T47D (cell line): ENCODE results near the gene CCDC57.
"Not testable (repeated sequence)": the region's sequence is repeated elsewhere in the genome, so short reads cannot be mapped to it uniquely, and the experiment has no call there.

Experiments
- DNase-seq, 2 experiments: peaks; one replicate each; pipeline versions ENCODE4 v3.0.0 to v3.0.0-alpha.2; 2011 to 2012; ENCODE audit warnings: low read depth in 1 of 2, low spot score in 1 of 2
- JUND ChIP-seq: IDR thresholded peaks from 2 replicates; pipeline ENCODE4 v1.6.1; 2012; ENCODE audit warnings: low read depth
- in situ Hi-C: cut with HindIII; loops from 2 replicates; pipeline ENCODE4 v1.10.0; 2016; ENCODE audit warnings: low sequenced_read_pairs, low pct_unique_long_range_greater_than_20kb

The CCDC57 gene

DNA sequence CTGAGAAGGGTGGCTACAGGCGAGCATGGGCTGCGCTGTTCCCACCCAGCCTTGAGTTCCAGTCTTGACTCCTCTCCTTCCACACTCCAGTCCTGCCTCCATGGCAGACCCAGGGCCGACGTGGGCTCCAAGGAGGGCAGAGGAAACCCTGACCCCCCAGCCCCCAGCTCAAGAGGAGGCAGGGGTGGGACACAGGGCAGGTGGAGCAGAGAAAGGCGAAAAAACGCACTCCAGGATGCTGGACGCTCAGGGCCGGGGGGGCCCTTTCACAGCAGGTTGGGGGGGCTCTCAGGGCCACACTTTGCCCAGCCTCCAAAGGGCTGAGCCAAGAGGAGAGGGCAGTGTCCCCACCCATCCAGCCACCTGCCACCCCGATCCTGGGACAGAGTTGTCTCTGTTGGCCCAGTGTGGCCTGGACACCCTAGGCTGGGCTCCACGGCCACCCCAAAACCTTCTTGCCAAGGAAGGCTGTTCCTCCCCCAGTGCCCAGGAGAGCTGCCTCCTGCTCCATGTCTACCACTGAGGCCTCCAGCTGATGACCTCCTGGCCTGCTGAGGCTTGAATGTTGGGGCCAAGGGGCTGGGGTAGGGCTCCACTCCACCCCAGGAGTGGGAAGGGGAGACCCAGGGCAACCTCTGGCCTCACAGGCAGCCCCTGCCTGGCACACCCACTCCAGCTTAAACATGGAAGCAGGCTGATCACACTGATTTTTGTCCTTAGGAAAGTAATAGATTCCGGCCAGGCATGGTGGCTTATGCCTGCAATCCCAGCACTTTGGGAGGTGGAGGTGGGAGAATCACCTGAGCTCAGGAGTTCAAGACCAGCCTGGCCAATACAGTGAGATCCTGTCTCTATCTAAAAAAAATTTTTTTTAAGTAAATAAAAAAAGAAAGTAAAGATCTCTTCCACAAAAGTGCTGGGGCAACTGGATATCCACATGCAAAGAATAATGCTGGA, 7.4 kb upstream of the CCDC57 start:
- DNase-seq = no peak
- no peak for TF ChIP-seq JUND
- in situ Hi-C loops = no loop called here

DNA sequence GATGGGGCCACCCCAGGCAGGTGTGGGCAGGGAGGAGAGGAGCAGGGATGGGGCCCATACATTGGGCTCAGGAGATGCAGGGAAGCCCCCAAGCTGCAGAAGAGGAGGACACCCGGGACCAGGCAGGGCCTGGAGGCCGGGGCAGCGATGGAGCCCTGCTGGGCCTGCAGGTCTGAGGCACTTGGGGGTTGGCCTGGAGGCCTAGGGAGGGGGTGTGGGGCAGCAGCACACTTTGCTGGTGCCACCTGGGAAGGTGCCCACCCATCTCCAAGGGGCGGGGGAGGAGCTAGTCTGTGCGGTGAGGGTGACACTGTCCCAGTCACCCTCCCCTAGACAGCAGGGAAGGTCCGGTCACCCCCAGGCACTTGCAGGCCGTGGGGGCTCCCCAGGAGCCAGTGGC, 6.4 kb upstream of the CCDC57 start:
- TF ChIP-seq JUND = no peak
- in situ Hi-C loops = no loop called here
- DNase-seq = no peak

DNA sequence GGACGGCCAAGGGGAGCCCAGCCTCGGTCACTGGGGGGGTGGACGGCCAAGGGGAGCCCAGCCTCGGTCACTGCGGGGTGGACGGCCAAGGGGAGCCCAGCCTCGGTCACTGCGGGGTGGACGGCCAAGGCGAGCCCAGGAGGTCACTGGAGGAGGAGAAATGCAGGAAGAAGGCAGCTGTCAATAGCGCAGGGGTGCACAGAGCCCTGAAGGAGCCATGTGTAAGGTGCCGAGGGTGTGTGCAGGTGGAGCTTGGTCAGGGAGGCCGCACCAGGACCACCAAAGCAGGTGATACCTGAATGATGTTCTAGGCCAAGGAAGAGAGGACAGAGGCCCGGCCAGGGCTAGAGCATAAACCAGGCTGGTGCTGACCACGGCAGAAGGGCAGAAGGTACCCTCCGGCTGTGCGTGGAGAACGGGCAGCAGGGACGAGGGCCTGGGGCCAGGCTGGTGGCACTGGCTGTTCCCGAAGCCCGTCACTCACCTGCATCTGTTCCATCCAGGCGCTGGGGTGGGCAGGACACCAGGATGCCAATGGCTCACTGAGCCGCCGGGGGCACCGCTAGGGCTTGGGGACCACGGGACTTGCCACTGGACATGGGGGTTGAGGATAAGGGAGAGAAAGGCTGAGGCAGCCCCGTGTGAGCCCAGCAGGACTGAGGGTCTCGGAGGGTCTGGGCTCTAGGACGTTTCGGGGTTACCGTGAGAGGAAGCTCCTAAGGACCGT, 5.9 kb upstream of the CCDC57 start:
- no peak for TF ChIP-seq JUND
- in situ Hi-C loops = no loop called here
- DNase-seq = no peak

DNA sequence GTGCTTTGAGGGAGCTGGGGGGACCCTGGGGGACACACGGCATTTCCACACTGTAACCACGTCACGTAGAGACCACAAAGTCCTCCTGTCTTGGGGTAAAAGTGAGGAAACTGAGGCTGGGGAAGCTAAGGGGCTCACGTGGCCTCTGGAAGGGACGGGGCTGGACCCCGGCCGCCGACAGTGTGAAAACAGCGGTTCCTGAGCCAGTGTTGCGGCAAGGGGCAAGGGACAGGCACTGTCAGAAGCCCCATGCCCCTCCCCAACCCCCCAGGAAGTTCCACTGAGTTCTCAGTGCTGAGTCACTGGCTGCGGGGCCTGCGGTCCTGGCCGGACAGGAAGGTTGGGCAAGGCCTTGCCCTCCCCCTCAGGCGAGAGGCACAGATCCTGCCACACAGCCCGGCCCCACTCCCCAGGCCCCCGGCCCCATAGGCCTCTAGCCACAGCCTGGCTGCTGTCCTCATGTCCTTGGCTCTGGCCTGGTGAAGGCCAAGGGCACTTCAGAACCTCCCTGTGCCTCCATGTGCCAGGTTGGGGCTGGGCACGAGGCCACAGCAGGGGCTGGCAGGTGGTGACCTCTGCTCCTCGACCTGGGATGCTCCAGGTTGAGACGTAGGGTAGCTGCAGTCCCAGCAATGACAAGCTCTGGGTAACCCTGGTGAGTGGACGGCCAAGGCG, 5.0 kb upstream of the CCDC57 start:
- peak in 1 of 2 experiments; percentile 61 for DNase-seq
- in situ Hi-C loops = no loop called here
- TF ChIP-seq JUND = no peak

DNA sequence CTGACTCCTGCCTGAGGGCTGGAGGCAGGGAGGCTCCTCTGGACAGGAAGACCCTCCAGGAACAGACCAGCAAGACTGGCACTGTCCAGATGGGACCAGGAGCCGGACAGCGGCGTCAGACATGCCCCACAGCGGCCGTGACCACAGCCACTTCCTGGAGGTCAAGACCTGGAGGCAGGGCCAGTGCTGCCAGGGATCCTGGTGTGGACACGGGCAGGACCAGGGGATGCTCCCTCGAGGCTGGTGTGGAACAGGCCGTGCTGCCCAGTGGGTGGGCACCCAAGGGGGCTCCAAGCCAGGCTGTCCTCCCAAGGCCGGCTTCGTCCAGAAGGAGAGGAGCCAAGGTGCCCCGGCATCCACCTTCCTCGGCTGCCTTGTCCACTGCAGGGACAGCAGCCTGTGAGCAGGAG, 4.5 kb upstream of the CCDC57 start:
- no peak for TF ChIP-seq JUND
- in situ Hi-C loops = no loop called here
- no peak for DNase-seq

DNA sequence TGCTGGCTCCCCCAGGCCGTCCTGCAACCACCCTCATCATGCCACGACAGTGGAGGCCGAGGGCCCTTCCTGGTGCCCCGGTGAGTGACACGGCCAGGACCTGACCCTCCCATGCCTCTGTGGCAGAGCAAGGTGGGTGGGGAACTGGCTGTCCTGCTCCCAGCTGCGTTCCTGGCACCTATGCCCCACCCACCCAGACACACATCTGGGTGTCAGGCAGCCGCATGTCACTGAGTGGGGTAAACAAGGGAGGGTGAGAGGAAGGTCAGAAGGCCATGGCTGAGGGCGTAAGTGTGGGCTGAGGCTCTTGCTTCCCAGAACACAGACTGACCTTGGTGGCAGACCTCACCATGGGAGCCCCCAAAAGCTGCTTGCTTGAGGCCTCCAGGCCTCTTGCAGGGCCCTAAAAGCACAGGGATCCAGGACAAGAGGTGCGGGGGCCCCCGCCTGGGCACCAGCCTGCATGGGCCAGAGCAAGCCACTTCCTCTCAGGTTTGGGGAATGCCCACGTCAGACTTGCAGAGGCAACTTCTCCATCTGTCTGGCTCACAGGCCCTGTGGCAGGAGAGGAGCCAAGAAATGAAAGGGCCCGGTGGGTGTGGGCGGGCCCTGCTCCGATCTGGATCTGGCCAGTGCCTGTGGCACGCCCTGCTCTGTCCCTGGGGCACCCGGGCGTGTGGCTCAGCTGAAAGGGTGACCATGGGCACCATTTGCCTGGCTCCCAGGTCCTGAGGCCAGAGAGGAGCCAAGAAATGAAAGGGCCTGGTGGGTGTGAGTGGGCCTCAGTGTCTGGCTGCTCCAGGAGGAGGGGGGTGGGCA, 3.9 kb upstream of the CCDC57 start:
- peak; percentile 45 to 85 for DNase-seq
- in situ Hi-C loops = no loop called here
- no peak for TF ChIP-seq JUND

DNA sequence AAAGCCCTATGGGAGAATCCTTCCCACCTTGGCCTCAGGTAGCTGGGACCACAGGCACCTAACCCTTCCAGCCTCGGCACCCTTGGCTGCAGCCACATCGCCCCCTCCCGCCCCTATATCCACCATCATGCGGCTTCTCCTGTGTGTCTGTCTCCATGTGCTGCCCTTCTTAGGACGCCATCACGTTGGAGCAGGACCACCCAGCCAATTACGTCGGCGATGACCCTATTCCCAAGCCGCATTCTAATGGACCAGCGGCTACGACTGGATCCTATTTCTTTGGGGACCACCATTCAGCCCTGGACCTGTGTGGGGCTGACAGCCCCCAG, 3.3 kb upstream of the CCDC57 start:
- no peak for TF ChIP-seq JUND
- in situ Hi-C loops = no loop called here
- no peak for DNase-seq

DNA sequence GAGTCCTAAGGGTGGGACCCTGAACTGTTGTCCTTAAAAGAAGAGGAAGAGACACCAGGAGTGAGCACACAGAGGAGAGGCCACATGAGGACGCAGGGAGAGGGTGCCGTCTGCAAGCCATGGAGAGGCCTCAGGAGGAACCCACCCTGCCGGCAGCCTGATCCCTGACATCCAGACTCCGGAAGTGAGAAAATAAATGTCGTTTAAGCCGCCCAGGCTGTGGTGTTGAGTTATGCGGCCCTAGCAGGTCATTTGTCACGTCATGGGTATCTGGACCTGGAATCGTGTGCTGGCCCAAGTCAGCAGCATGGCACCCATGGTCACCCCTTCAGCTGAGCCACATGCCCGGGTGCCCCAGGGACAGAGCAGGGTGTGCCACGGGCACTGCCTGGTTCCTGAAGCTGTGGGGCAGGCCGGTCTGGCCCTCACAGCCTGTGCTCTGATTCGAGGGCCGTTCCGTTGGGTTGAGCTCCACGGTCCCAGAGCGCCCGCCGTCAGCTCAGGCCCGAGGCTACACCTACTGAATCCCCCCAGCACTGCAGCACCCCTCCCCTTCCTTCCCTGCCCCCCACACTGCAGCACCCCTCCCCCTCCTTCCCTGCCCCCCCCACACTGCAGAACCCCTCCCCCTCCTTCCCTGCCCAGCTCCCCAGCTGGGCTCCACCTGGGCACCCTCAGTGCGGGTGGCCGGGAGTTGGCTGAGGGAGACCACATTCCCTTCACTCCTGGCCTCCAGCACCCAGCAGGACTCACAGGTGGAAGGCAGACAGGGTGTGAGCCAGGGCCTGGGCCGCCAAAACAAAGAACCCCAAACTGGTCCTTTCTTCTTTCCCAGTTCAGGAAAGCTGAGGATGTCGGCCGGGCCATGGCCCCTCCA, 2.7 kb upstream of the CCDC57 start:
- DNase-seq = peak; percentile 48 to 70
- no peak for TF ChIP-seq JUND
- in situ Hi-C loops = no loop called here

DNA sequence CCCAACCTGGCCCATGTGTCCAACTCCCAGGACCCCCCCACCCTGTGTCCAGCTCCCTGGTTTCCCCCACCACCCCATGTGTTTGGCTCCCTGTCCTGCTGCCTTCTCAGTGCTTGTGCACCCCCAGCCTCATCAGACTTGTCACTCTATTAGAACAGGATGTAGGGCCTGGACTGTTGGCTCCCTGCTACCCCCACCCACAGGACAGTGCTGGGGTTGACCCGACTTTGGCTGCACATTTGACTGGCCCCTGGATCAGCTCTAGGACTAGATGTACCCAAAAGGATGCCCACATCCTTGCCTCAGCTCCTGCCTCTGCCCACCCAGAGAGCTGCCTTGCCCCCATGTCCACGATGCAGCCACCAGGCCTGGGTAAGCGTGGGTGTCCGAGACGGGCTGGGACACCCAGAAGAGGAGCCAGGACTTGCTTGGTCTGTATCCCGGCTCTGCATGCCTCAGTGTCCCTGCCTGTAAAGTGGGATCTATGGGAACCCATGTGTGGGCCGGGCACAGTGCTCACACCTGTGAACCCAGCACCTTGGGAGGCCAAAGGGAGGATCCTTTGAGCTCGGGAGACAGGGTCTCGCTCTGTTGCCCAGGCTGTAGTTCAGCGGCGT, 1.5 kb upstream of the CCDC57 start:
- in situ Hi-C loops = no loop called here
- TF ChIP-seq JUND = no peak
- no peak for DNase-seq

DNA sequence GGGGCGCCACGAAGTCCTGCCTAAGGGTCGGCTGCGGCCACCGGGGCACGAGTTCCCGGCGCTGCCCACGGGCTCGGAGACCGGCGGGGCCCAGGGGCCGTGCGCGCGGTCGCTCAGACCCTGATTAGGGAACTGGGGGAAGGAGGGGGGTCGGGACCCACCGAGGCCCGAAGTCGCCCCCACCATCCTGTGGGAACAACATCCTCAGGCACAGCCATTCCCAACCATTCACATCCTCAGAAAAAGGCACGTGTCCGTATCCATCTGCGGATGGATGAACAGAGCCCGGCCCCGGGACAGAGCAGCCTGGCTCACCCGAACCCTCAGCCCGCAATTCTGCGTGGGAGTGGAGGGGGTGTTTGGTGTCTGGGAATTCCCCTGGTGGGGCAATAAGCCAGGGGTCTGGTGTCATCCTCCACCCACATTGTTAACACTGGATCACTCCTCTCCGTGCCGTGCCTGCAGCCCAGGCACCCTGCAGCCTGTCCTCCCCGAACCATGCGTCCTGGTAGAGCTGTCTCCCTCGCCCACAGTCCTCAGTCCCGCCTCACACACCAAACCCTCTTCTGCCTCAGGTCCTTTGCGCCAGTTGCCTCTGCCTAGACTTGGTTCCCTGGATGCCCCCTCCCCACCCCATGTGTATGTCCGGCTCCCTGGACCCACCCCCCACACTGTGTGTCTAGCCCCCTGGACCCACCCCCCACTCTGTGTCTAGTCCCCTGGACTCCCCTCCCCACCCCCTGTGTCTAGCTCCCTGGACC, 789 bp upstream of the CCDC57 start:
- in situ Hi-C loops = no loop called here
- no peak for TF ChIP-seq JUND
- peak; percentile 73 to 87 for DNase-seq

DNA sequence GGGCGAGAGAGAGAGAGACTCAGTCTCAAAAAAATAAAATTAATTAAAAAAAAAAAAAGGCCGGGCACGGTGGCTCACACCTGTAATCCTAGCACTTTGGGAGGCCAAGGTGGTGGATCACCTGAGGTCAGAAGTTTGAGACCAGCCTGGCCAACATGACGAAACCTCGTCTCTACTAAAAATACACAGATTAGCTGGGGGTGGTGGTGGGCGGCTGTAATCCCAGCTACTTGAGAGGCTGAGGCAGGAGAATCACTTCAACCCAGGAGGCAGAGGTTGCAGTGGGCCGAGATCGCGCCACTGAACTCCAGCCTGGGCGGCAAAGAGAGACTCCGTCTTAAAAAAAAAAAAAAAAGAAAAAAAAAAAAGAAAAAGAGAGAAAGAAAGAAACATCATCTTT, 2.0 kb downstream of the CCDC57 start:
- DNase-seq, in situ Hi-C loops: not testable (repeated sequence)
